Calu3 (cell line): Measurements from ENCODE around the gene CDYL2. TPM values are rescaled to one million over a fixed set of nuclear protein-coding genes. Genes with fewer than 3 reads are reported as not detected.

ENCODE experiments used
- BruUV-seq: library from RNA; stranded (reverse); fragments of 400-500 nt; replicated peaks from 2 replicates; lab custom pipeline; 2021; lab: Mats Ljungman, UMichigan
- CTCF ChIA-PET: fragments of 300-600 bp; sonication (Branson Sonifier 250); formaldehyde crosslinking; loops from one replicate; lab custom pipeline; 2022; ENCODE audit warnings: antibody characterized with exemption; lab: Charles Lee
- DNase-seq: peaks from one replicate; pipeline ENCODE4 v3.0.0; 2022
- H3K27ac Mint-ChIP-seq: one replicate; pipeline ENCODE4 v1.8.0; 2022; ENCODE audit warnings: mixed read lengths; ENCODE audit not compliant: unreplicated experiment
- H3K27me3 Mint-ChIP-seq: one replicate; pipeline ENCODE4 v1.8.0; 2022; ENCODE audit warnings: mixed read lengths; ENCODE audit not compliant: unreplicated experiment
- H3K36me3 Mint-ChIP-seq: one replicate; pipeline ENCODE4 v1.8.0; 2022; ENCODE audit warnings: mild to moderate bottlenecking, moderate library complexity, mixed read lengths; ENCODE audit not compliant: insufficient read depth, unreplicated experiment
- H3K4me1 Mint-ChIP-seq: one replicate; pipeline ENCODE4 v1.8.0; 2022; ENCODE audit warnings: mild to moderate bottlenecking, low read depth, mixed read lengths; ENCODE audit not compliant: unreplicated experiment
- H3K4me3 Mint-ChIP-seq: one replicate; pipeline ENCODE4 v1.8.0; 2022; ENCODE audit warnings: mild to moderate bottlenecking, low read depth, moderate library complexity, mixed read lengths; ENCODE audit not compliant: unreplicated experiment
- H3K9me3 Mint-ChIP-seq: one replicate; pipeline ENCODE4 v1.8.0; 2022; ENCODE audit warnings: low read depth, mixed read lengths; ENCODE audit not compliant: unreplicated experiment
- intact Hi-C: fragments of 100-400 bp; cut with micrococcal nuclease; formaldehyde crosslinking; loops from one replicate; pipeline ENCODE4 v1.10.0; 2022; ENCODE audit not compliant: unreplicated experiment
- total RNA-seq: library from RNA; stranded (reverse); gene quantifications from 2 replicates; pipeline ENCODE4 v1.2.3, GENCODE V29; 2022
- TF ChIP-seq, protein P1 (sequence below): fragments of 200-600 bp; IDR thresholded peaks from one replicate; pipeline ENCODE4 v1.8.0; 2022; ENCODE audit warnings: antibody characterized with exemption; ENCODE audit not compliant: unreplicated experiment

Gene CDYL2
- total RNA-seq, 1 experiment from 2014 or later = 1.0 TPM

DNA sequence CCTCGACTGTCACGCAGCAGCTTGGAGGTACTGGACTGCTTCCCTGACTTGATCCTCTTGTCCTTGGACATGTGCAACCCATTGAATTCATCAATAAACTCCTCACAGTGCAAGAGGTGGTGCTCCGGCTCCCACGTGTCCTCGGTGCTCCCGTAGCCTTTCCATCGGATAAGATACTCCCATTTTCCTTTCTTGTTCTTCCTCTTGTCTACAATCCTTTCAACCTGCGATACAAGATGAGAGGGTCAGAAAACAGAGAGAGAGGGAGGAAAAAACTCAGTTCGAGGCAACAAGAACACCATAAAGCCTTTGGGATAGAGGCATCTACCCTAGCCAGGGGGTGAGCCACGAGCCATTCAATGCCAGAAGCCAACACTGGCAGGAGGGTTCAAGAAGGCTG, 119.5 kb downstream of the CDYL2 start:
- H3K4me1 Mint-ChIP-seq = no peaks in the 10 kb centered on the region
- no peaks in the 10 kb centered on the region for H3K9me3 Mint-ChIP-seq
- H3K4me3 Mint-ChIP-seq = no peak overlapping the region
- CTCF ChIA-PET = no interaction called here
- DNase-seq = no peak
- TF ChIP-seq, protein P1, sequence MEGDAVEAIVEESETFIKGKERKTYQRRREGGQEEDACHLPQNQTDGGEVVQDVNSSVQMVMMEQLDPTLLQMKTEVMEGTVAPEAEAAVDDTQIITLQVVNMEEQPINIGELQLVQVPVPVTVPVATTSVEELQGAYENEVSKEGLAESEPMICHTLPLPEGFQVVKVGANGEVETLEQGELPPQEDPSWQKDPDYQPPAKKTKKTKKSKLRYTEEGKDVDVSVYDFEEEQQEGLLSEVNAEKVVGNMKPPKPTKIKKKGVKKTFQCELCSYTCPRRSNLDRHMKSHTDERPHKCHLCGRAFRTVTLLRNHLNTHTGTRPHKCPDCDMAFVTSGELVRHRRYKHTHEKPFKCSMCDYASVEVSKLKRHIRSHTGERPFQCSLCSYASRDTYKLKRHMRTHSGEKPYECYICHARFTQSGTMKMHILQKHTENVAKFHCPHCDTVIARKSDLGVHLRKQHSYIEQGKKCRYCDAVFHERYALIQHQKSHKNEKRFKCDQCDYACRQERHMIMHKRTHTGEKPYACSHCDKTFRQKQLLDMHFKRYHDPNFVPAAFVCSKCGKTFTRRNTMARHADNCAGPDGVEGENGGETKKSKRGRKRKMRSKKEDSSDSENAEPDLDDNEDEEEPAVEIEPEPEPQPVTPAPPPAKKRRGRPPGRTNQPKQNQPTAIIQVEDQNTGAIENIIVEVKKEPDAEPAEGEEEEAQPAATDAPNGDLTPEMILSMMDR = no peak
- H3K36me3 Mint-ChIP-seq = no peaks in the 10 kb centered on the region
- no peak overlapping the region for H3K27ac Mint-ChIP-seq
- H3K27me3 Mint-ChIP-seq = peaks cover 35% of the 10 kb centered on the region
- intact Hi-C loops = no loop called here
- no TSS peak for BruUV-seq

DNA sequence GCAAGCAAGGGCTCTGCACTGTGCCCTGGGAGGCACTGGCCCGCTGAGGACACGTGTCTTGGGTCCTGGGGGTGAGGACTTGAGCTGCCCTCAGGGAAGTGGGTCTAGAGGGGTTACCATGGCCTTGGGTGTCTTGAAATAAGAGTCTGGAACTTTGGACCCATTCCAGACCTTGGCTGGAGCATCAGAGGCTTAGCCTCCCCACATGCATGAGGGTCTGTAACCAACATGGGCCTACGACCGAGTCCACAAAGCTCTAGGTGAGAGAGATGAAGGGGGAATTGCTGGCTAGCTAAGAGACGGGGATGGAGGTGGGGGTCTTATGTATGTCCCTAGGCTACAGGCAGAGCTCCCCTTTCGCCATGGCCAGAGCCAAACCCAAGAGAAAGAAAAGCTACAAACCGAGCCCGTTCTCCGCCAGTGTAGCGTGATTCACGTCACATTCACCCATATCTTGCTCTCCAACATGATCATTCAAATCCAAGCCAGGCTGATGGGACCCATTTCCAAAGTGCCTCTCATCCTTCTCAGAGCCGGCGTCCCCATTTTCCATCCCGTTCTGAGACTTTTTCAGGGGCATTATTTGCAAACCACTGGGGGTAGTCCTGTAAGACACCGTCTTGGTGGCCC, 120.1 kb downstream of the CDYL2 start:
- no peak for DNase-seq
- peaks cover 2% of the 10 kb centered on the region for H3K9me3 Mint-ChIP-seq
- H3K36me3 Mint-ChIP-seq = no peaks in the 10 kb centered on the region
- no TSS peak for BruUV-seq
- TF ChIP-seq, protein P1 = no peak
- peaks cover 35% of the 10 kb centered on the region for H3K27me3 Mint-ChIP-seq
- H3K27ac Mint-ChIP-seq = no peak overlapping the region
- intact Hi-C loops = no loop called here
- no peak overlapping the region for H3K4me3 Mint-ChIP-seq
- CTCF ChIA-PET = no interaction called here
- H3K4me1 Mint-ChIP-seq = no peaks in the 10 kb centered on the region

DNA sequence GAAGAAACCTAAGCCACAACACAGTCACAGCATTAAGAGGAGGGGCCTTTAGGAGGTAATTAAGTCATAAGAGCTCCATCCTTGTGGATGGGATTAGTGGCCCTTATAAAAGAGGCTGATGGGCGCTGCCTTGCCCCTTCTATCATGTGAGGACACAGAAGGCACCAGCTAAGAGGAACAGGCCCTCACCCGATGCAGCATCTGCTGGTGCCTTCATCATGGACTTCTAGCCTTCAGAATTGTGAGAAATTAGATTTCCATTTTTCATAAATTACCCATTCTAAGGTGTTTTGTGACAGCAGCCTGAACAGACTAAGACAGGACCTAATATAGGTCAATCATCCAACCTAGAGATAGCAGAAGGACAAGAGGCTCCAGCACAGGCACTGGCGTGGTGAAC, 120.8 kb downstream of the CDYL2 start:
- DNase-seq = no peak
- peaks cover 35% of the 10 kb centered on the region for H3K27me3 Mint-ChIP-seq
- CTCF ChIA-PET = no interaction called here
- no peak overlapping the region for H3K27ac Mint-ChIP-seq
- H3K9me3 Mint-ChIP-seq = peaks cover 2% of the 10 kb centered on the region
- TF ChIP-seq, protein P1 = no peak
- H3K4me3 Mint-ChIP-seq = no peak overlapping the region
- H3K36me3 Mint-ChIP-seq = no peaks in the 10 kb centered on the region
- BruUV-seq = no TSS peak
- intact Hi-C loops = no loop called here
- no peaks in the 10 kb centered on the region for H3K4me1 Mint-ChIP-seq

DNA sequence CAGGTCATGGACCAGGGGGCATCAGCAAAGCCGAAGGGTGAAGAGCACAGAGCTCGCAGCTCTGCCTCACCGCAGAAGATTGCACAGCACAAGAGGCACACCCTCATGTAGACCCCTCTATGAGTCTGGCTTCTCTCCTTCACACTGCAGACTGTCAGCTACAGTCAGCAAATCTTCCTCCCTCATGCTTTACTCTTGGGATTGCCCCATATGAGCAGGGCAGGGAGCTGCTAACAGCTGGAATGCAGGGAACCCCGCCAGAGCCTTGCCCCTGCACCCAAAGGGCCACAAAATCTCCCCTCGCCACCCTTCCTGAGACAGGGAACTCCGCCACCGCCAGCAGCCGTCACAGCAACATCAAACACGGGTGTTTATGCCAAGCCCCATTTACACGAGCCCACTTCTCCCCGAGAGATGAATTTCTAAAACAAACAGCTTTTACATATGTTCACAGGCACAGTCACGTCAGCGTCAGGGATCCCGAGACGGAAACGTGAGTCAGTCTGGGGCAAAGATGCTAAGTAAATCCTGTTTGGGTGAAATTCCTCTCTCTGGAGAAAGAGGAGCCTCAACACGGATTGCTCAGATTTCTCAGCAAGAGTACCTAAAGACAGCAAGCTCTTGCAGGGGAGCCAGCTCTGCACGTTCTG, 121.9 kb downstream of the CDYL2 start:
- intact Hi-C loops = no loop called here
- Mint-ChIP-seq H3K27ac (no peak overlapping the region), H3K9me3 (peaks cover 2% of the 10 kb centered on the region), H3K4me1 (no peaks in the 10 kb centered on the region), H3K4me3 (no peak overlapping the region), H3K36me3 (no peaks in the 10 kb centered on the region), H3K27me3 (peaks cover 35% of the 10 kb centered on the region)
- DNase-seq = no peak
- TF ChIP-seq, protein P1 = no peak
- BruUV-seq = no TSS peak
- CTCF ChIA-PET = no interaction called here
